ENCODE results near the gene PLAU.

Gene PLAU

DNA sequence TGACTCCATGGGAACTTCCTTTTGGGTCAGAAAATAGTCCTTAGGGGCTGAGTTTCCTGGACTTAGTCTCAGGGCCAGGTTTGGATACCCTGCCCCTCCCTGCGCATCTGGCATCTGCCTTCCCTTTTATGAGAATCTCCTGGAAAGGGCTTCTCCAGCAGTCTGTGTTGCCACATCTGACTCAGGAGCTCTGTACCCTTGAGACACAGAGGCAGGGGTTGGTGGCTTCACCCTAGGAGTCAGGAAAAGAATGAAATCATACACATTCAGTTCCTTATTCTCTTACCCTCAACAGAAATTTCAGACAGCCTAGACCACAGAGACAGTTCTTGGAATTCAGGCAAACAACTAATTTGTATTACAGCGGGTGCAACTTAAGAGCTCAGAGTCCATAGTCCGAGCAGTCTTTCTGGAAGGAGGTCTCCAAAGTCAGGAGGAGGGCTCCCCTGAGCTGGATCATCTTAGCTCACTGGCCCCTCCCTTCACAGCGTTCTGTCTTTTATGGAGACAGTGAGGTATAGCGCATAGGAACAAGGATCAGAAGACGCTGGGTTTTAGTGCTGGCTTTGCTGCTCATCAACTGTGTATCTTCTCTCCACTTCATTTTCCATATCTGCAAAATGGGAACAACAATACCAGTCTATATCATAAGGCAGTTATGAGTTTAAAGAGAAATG is 3.0 kb upstream of the PLAU start:
- POLR2A ChIA-PET: interaction anchor here (0.9 kb wide), 1 partner anchor 1494 kb away, joined by 3 read pairs; the partner anchor contains the start of gene ZNF503

DNA sequence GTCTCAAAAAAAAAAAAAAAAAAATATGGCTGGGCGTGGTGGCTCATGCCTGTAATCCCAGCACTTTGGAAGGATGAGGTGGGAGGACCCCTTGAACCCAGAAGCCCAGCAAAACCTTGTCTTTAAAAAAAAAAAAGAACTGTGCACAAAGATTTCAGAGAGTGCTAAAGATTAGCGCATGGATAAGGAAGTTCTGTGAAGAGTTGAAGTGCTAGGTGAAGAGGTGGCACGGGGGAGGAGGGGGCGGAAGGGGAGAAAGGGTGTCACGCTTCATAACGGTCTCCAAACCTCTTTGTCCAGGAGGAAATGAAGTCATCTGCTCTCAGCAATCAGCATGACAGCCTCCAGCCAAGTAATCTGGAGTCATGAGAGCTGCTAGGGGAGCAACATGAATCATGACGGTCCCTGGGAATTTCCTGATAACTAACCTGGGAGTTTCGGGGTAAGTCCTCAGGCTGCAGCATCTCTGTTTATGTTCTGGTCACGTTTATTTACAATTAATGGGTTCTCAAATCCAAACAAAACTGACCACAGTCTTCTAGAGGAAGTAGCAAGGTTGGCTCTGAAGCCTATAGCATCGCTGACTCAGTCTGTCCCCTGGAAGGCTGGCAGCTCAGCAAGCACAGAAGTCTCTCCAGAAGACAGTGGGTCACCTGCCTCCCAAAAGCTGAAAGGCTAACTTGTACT is 1.9 kb upstream of the PLAU start:
- DNase-seq (ENCODE audit: extremely low spot score): peak; percentile 43
- TF ChIP-seq HDGF (IDR thresholded peaks at IDR 0.05; ENCODE audit: borderline replicate concordance) (no peak), ZNF384 (IDR thresholded peaks at IDR 0.05) (peak; percentile 92)
- TF ChIP-seq, protein P1, sequence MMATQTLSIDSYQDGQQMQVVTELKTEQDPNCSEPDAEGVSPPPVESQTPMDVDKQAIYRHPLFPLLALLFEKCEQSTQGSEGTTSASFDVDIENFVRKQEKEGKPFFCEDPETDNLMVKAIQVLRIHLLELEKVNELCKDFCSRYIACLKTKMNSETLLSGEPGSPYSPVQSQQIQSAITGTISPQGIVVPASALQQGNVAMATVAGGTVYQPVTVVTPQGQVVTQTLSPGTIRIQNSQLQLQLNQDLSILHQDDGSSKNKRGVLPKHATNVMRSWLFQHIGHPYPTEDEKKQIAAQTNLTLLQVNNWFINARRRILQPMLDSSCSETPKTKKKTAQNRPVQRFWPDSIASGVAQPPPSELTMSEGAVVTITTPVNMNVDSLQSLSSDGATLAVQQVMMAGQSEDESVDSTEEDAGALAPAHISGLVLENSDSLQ (IDR thresholded peaks at IDR 0.05): peak; percentile 70
- CTCF ChIA-PET: no interaction called here
- POLR2A ChIA-PET: interaction anchor here (1.0 kb wide), 1 partner anchor 20 kb away, joined by 4 read pairs; no protein-coding TSS in a partner anchor

More for the DNA sequence above, 3.0 kb upstream of the PLAU start:
- no peak for DNase-seq (ENCODE audit: extremely low spot score)
- CTCF ChIA-PET: interaction anchor here (0.9 kb wide), 1 partner anchor 21 kb away, joined by 3 read pairs; no protein-coding TSS in a partner anchor
- TF ChIP-seq LEF1 (IDR thresholded peaks at IDR 0.05; ENCODE audit: borderline replicate concordance) (no peak), FOXK2 (IDR thresholded peaks at IDR 0.05) (no peak), ARNT (IDR thresholded peaks at IDR 0.05) (no peak), ELF4 (IDR thresholded peaks at IDR 0.05) (no peak), CTBP1 (IDR thresholded peaks at IDR 0.05; ENCODE audit: borderline replicate concordance) (no peak), SP1 (IDR thresholded peaks at IDR 0.05) (no peak), NFRKB (IDR thresholded peaks at IDR 0.05) (no peak), SUZ12 (IDR thresholded peaks at IDR 0.05) (no peak), TARDBP (IDR thresholded peaks at IDR 0.05) (no peak), FOXA1 (IDR thresholded peaks at IDR 0.05) (no peak), FOXM1 (IDR thresholded peaks at IDR 0.05; ENCODE audit: borderline replicate concordance) (no peak), HDGF (IDR thresholded peaks at IDR 0.05; ENCODE audit: borderline replicate concordance) (no peak), BHLHE40 (IDR thresholded peaks at IDR 0.05; ENCODE audit: borderline replicate concordance) (no peak), ZNF384 (IDR thresholded peaks at IDR 0.05) (no peak)
- TF ChIP-seq, protein P1 (IDR thresholded peaks at IDR 0.05): no peak

DNA sequence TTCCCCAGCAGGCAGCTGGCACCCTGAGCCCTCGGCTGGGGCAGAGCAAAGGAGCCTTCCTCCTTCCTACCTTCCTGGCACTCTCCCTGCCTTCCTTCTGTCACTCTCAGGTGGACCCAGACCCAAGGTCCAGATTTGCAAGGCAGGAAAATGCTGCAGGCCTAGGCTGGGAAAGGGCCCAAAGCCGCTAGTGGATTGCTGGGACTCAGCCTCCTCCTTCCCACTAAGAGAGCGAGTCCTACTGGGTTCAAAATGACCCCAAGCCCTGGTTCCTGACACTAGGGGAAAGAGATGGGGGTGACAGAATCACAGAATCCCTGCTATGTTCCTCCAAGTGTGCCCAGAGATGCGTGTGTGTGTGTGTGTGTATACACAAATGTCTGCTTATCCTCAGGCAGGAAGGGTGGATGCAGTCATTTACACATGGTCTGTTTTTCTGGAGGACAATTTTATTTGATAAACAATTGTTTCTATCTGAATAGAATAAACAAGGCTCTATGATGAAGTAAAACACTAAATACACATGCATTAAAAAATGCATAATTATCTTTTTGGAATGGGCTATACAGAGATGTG is 1.3 kb upstream of the PLAU start:
- CTCF ChIA-PET: no interaction called here
- TF ChIP-seq NFRKB (IDR thresholded peaks at IDR 0.05) (no peak), ZNF384 (IDR thresholded peaks at IDR 0.05) (no peak)
- no peak for DNase-seq (ENCODE audit: extremely low spot score)
- POLR2A ChIA-PET: interaction anchor here (1.0 to 1.5 kb wide), 2 partner anchors 10 to 21 kb away, joined by 4 read pairs; no protein-coding TSS in a partner anchor

DNA sequence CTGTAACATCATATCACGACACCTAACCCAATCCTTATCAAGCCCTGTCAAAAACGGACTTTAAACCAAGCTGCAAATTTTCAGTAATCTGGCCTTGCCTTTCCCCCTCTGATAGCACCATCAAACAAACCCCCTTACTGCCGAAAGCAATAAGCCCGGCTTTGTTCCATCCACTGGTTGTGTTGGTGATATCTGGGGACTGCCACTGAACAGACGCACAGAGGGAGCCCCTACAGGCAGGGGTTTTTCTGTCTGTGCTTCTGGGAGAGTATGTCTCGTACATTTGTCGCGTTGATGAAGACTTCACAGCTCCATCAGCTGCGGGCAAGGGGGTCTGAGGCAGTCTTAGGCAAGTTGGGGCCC is 550 bp upstream of the PLAU start:
- no peak for DNase-seq (ENCODE audit: extremely low spot score)
- TF ChIP-seq FOXM1 (IDR thresholded peaks at IDR 0.05; ENCODE audit: borderline replicate concordance): no peak
- TF ChIP-seq SUZ12 (IDR thresholded peaks at IDR 0.05): no peak
- TF ChIP-seq CTBP1 (IDR thresholded peaks at IDR 0.05; ENCODE audit: borderline replicate concordance): no peak
- CTCF ChIA-PET: no interaction called here
- POLR2A ChIA-PET: interaction anchor here (1.5 kb wide), 2 partner anchors 11 to 27 kb away, joined by 4 read pairs; no protein-coding TSS in a partner anchor

DNA sequence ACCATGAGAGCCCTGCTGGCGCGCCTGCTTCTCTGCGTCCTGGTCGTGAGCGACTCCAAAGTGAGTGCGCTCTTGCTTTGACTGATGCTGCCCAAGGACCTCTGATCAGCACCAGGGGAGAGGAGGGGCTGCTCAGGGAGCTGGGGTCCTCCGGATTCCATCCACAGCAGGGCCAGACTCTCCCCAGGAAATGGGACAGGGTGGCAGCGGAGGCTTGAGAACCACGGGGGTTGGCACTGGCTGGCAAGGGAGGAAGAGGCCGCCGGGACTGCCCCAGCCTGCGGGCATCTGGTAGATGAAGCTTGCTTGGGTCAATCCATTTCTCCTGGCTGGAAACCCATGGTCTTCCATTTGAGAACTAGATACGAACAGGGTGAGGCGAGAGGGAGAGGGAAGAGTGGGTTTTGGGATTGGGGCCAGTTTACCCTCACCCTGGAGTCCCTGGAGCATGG is 647 bp downstream of the PLAU start:
- TF ChIP-seq NFRKB (IDR thresholded peaks at IDR 0.05): no peak
- no peak for TF ChIP-seq ZNF384 (IDR thresholded peaks at IDR 0.05)
- no peak for TF ChIP-seq LEF1 (IDR thresholded peaks at IDR 0.05; ENCODE audit: borderline replicate concordance)
- TF ChIP-seq, protein P1 (IDR thresholded peaks at IDR 0.05): no peak
- no peak for TF ChIP-seq SP1 (IDR thresholded peaks at IDR 0.05)
- no peak for TF ChIP-seq FOXA1 (IDR thresholded peaks at IDR 0.05)
- no peak for TF ChIP-seq CTBP1 (IDR thresholded peaks at IDR 0.05; ENCODE audit: borderline replicate concordance)
- no peak for TF ChIP-seq TARDBP (IDR thresholded peaks at IDR 0.05)
- no peak for TF ChIP-seq ELF4 (IDR thresholded peaks at IDR 0.05)
- no peak for TF ChIP-seq L3MBTL2 (conservative IDR thresholded peaks at IDR 0.05)
- TF ChIP-seq FOXK2 (IDR thresholded peaks at IDR 0.05): no peak
- no peak for TF ChIP-seq HDGF (IDR thresholded peaks at IDR 0.05; ENCODE audit: borderline replicate concordance)
- TF ChIP-seq SUZ12 (IDR thresholded peaks at IDR 0.05): no peak
- no peak for TF ChIP-seq BHLHE40 (IDR thresholded peaks at IDR 0.05; ENCODE audit: borderline replicate concordance)
- TF ChIP-seq ARNT (IDR thresholded peaks at IDR 0.05): no peak
- no peak for TF ChIP-seq FOXM1 (IDR thresholded peaks at IDR 0.05; ENCODE audit: borderline replicate concordance)
- ChIA-PET CTCF (no interaction called here), POLR2A (interaction anchor here (1.5 kb wide), 1 partner anchor 26 kb away, joined by 4 read pairs; no protein-coding TSS in a partner anchor)
- no peak for DNase-seq (ENCODE audit: extremely low spot score)

DNA sequence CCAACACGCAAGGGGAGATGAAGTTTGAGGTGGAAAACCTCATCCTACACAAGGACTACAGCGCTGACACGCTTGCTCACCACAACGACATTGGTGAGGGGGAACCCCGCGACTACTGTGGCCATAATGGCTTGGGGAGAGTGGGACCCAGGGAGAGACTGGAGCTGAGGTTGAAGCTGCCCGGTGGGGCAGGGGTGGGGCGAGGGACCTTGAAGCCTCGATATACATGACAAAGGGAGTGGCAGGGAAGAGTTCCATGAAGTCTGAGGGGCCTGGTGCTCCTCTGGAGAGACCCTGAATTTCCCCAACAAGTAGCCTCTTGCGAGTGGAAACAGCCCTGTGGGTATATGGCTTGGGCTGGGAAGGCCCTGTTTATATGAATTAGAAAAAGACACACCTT is 3.1 kb downstream of the PLAU start:
- TF ChIP-seq CTBP1 (IDR thresholded peaks at IDR 0.05; ENCODE audit: borderline replicate concordance): no peak
- no peak for TF ChIP-seq BHLHE40 (IDR thresholded peaks at IDR 0.05; ENCODE audit: borderline replicate concordance)
- no peak for TF ChIP-seq L3MBTL2 (conservative IDR thresholded peaks at IDR 0.05)
- TF ChIP-seq FOXA1 (IDR thresholded peaks at IDR 0.05): no peak
- TF ChIP-seq, protein P1 (IDR thresholded peaks at IDR 0.05): no peak
- no peak for TF ChIP-seq ELF4 (IDR thresholded peaks at IDR 0.05)
- TF ChIP-seq ARNT (IDR thresholded peaks at IDR 0.05): no peak
- TF ChIP-seq TARDBP (IDR thresholded peaks at IDR 0.05): no peak
- no peak for TF ChIP-seq SUZ12 (IDR thresholded peaks at IDR 0.05)
- TF ChIP-seq SP1 (IDR thresholded peaks at IDR 0.05): no peak
- TF ChIP-seq FOXK2 (IDR thresholded peaks at IDR 0.05): no peak
- no peak for TF ChIP-seq FOXM1 (IDR thresholded peaks at IDR 0.05; ENCODE audit: borderline replicate concordance)
- TF ChIP-seq ZNF384 (IDR thresholded peaks at IDR 0.05): no peak
- TF ChIP-seq LEF1 (IDR thresholded peaks at IDR 0.05; ENCODE audit: borderline replicate concordance): no peak
- TF ChIP-seq NFRKB (IDR thresholded peaks at IDR 0.05): no peak
- no peak for TF ChIP-seq HDGF (IDR thresholded peaks at IDR 0.05; ENCODE audit: borderline replicate concordance)
- ChIA-PET POLR2A (no interaction called here), CTCF (interaction anchor here (1.6 kb wide), 1 partner anchor 35 kb away, joined by 7 read pairs; no protein-coding TSS in a partner anchor)
- DNase-seq (ENCODE audit: extremely low spot score): no peak

Data from HEK293T (cell line).